GM19099 (cell line): ENCODE data around the gene TRAFD1.

ENCODE experiments used
- POLR2A ChIP-seq: IDR thresholded peaks from 3 replicates; pipeline ENCODE4 v1.6.1; 2011; ENCODE audit warnings: low read depth; ENCODE audit not compliant: insufficient read length; ENCODE audit errors: extremely low read depth

TRAFD1 gene

GRCh38 chr12:112182499-112182898 is 57.1 kb downstream of the TRAFD1 start:
- no peak for TF ChIP-seq POLR2A

- no peak for TF ChIP-seq POLR2A
These were observed 58.0 kb downstream of the TRAFD1 start for GRCh38 chr12:112183141-112184021.

GRCh38 chr12:112184056-112184887 is 58.9 kb downstream of the TRAFD1 start:
- no peak for TF ChIP-seq POLR2A

- TF ChIP-seq POLR2A = no peak
These were observed 59.9 kb downstream of the TRAFD1 start for GRCh38 chr12:112185093-112185923.

GRCh38 chr12:112188130-112188830 is 62.9 kb downstream of the TRAFD1 start:
- no peak for TF ChIP-seq POLR2A

GRCh38 chr12:112190231-112191025 is 65.1 kb downstream of the TRAFD1 start:
- no peak for TF ChIP-seq POLR2A

GRCh38 chr12:112191201-112191600 is 65.8 kb downstream of the TRAFD1 start:
- no peak for TF ChIP-seq POLR2A

- no peak for TF ChIP-seq POLR2A
These were observed 66.5 kb downstream of the TRAFD1 start for GRCh38 chr12:112191840-112192321.

- no peak for TF ChIP-seq POLR2A
These were observed 67.1 kb downstream of the TRAFD1 start for GRCh38 chr12:112192475-112192874.

GRCh38 chr12:112194601-112195247 is 69.4 kb downstream of the TRAFD1 start:
- TF ChIP-seq POLR2A = no peak

- TF ChIP-seq POLR2A = no peak
These were observed 71.0 kb downstream of the TRAFD1 start for GRCh38 chr12:112196196-112196875.

GRCh38 chr12:112198120-112198733 is 72.9 kb downstream of the TRAFD1 start:
- TF ChIP-seq POLR2A = no peak
